ENCODE measurements around the gene SLC30A2. TPM values are rescaled to one million over a fixed set of nuclear protein-coding genes. Genes with fewer than 3 reads are reported as not detected.

Gene SLC30A2
- total and polyA plus RNA-seq, 9 of the 15 experiments (the other 6 are each of a cell fraction or from before 2014, with no cell fraction given): 0.01 to 0.18 (median 0.06) TPM; not detected in 3

DNA sequence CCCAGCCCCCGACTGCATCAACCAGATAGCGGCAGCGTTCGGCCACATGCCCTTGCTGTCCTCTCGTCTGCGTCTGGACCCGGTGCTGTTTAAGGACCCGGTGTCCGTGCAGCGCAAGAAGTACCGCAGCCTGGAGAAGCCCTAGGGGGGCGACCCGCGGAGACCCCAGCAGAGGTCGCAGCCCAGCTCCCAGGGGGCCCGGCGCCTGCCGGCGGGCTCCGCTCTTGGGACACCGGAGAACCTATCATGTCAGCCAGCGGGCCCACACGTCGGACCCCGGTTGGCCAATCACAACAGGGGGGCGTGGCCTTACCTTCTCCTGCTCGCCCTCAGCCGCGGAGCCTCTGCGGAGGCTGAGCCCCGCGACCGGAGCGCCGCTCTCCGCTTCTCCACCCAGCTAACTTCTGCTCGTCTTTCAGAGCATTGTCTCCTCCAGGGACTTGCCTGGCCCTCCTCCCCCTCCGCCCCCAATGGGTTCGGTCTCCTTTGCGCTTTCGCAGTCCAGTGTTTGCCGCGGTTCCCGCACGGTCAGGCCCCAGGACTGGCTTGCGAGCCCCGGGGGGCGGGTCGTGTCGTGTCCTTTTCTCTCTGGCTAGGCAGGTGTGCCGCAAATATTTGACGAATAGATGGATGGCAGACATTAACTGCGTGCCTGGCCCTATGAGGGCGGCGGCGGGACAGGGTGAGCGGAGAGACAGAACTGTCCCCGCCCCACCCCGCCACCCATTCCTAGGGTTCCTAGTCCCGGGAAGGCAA is 10.5 kb downstream of the SLC30A2 start (continued):
- TF ChIP-seq, protein P1, sequence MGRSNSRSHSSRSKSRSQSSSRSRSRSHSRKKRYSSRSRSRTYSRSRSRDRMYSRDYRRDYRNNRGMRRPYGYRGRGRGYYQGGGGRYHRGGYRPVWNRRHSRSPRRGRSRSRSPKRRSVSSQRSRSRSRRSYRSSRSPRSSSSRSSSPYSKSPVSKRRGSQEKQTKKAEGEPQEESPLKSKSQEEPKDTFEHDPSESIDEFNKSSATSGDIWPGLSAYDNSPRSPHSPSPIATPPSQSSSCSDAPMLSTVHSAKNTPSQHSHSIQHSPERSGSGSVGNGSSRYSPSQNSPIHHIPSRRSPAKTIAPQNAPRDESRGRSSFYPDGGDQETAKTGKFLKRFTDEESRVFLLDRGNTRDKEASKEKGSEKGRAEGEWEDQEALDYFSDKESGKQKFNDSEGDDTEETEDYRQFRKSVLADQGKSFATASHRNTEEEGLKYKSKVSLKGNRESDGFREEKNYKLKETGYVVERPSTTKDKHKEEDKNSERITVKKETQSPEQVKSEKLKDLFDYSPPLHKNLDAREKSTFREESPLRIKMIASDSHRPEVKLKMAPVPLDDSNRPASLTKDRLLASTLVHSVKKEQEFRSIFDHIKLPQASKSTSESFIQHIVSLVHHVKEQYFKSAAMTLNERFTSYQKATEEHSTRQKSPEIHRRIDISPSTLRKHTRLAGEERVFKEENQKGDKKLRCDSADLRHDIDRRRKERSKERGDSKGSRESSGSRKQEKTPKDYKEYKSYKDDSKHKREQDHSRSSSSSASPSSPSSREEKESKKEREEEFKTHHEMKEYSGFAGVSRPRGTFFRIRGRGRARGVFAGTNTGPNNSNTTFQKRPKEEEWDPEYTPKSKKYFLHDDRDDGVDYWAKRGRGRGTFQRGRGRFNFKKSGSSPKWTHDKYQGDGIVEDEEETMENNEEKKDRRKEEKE (IDR thresholded peaks at IDR 0.05; ENCODE audit: borderline replicate concordance in 1 of 2, control insufficient read depth in 1 of 2, low read depth in 2 of 2, low read length in 1 of 2): no peak
- TF ChIP-seq JUND (IDR thresholded peaks at IDR 0.05; ENCODE audit: borderline replicate concordance, low read depth, low read length) (peak; percentile 38; the same call in 1 of the 2 replicates), JUND (tag; IDR thresholded peaks at IDR 0.05; ENCODE audit: borderline replicate concordance, low read depth, low read length) (no peak; the same call in 2 of the 3 replicates), ZNF41 (CRISPR knock-in tag; conservative IDR thresholded peaks at IDR 0.05) (no peak; the same call in 1 of the 2 replicates), LARP7 (IDR thresholded peaks at IDR 0.05) (0 out of 2 replicates have a peak, but pooled peaks have one; percentile 60), NR2C1 (IDR thresholded peaks at IDR 0.05) (no peak), NR2C1 (tag; IDR thresholded peaks at IDR 0.05) (no peak), POLR2H (tag; IDR thresholded peaks at IDR 0.05; ENCODE audit: low read depth) (no peak), ZNF584 (CRISPR knock-in tag; IDR thresholded peaks at IDR 0.05; ENCODE audit: low read depth) (no peak; the same call in 1 of the 2 replicates), SMARCE1 (IDR thresholded peaks at IDR 0.05) (peak; percentile 8; the same call in 1 of the 2 replicates), EP300 (IDR thresholded peaks at IDR 0.05; ENCODE audit: low read length) (no peak), CBX5 (IDR thresholded peaks at IDR 0.05; ENCODE audit: borderline replicate concordance, low read depth) (no peak)
- TF ChIP-seq, protein P2, sequence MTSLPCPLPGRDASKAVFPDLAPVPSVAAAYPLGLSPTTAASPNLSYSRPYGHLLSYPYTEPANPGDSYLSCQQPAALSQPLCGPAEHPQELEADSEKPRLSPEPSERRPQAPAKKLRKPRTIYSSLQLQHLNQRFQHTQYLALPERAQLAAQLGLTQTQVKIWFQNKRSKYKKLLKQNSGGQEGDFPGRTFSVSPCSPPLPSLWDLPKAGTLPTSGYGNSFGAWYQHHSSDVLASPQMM (CRISPR knock-in tag; IDR thresholded peaks at IDR 0.05): no peak
- TF ChIP-seq, protein P3, sequence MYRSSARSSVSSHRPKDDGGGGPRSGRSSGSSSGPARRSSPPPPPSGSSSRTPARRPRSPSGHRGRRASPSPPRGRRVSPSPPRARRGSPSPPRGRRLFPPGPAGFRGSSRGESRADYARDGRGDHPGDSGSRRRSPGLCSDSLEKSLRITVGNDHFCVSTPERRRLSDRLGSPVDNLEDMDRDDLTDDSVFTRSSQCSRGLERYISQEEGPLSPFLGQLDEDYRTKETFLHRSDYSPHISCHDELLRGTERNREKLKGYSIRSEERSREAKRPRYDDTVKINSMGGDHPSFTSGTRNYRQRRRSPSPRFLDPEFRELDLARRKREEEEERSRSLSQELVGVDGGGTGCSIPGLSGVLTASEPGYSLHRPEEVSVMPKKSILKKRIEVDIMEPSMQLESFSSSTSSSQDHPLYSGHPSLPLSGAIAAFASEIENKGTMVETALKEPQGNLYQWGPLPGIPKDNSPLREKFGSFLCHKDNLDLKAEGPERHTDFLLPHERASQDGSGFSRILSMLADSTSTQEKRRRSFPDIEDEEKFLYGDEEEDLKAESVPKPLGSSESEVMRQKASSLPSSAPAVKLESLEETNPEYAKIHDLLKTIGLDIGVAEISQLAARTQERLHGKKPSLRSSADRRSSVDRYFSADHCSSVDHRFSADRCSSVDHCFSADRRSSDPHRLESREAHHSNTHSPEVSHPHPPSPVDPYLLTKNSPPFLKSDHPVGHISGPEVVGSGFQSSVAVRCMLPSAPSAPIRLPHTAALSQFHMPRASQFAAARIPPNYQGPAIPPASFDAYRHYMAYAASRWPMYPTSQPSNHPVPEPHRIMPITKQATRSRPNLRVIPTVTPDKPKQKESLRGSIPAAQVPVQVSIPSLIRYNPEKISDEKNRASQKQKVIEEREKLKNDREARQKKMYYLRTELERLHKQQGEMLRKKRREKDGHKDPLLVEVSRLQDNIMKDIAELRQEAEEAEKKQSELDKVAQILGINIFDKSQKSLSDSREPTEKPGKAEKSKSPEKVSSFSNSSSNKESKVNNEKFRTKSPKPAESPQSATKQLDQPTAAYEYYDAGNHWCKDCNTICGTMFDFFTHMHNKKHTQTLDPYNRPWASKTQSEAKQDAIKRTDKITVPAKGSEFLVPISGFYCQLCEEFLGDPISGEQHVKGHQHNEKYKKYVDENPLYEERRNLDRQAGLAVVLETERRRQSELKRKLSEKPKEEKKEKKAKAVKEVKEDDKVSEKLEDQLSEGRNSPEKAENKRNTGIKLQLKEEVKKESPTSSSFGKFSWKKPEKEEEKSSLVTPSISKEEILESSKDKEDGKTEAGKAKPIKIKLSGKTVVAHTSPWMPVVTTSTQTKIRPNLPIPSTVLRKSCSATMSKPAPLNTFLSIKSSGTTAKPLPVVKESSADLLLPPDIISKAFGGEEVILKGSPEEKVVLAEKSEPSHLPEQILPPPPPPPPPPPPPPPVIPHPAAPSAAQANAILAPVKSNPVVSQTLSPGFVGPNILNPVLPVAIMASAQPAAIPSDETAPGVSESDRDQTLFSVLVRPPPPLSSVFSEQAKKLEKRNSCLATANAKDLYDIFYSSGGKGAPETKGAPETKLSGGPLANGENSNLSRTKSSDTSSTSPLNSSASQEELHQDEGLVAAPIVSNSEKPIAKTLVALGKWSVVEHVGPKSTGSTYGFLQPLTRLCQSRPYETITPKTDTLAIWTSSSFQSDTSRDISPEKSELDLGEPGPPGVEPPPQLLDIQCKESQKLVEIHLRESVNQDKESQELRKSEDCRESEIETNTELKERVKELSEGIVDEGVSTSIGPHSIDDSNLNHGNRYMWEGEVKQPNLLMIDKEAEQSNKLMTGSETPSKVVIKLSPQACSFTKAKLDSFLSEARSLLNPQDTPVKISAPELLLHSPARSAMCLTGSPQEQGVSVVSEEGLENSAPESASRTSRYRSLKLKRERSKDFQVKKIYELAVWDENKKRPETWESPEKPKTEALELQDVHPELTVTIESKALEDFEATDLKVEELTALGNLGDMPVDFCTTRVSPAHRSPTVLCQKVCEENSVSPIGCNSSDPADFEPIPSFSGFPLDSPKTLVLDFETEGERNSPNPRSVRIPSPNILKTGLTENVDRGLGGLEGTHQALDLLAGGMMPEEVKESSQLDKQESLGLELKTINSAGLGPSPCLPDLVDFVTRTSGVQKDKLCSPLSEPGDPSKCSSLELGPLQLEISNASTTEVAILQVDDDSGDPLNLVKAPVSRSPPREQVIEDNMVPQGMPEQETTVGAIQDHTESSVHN (IDR thresholded peaks at IDR 0.05; ENCODE audit: borderline replicate concordance in 1 of 2, low read depth in 1 of 2): no peak
